ENCODE measurements around the gene POP7. TPM values are rescaled to one million over a fixed set of nuclear protein-coding genes. Genes with fewer than 3 reads are reported as not detected.

The POP7 gene
- total RNA-seq, 2 donors from 2014 or later = 17.1 to 20.8 TPM

GRCh38 chr7:100682991-100683658, 22.8 kb upstream of the POP7 start:
- ATAC-seq = no peak
- intact Hi-C loops (cut with DNase I) = loop anchor here (10.0 kb wide), 1 partner anchor 208 kb away; the partner anchor contains the start of gene TSC22D4
- WGBS, 2 donors = 86 to 98% methylated on average over 11 to 28 of the region's 28 CpGs
- Histone ChIP-seq H3K9me3 (no peaks in the 10 kb centered on the region), H3K27me3 (no peaks in the 10 kb centered on the region), H3K36me3 (replicated peaks in 1 of 2; ENCODE audit: insufficient read depth in 1 of 2, low read depth in 2 of 2) (peaks cover 18 to 66% of the 10 kb centered on the region in 2 donors), H3K4me1 (peaks cover 4% of the 10 kb centered on the region), H3K27ac (no peak overlapping the region), H3K4me3 (no peak overlapping the region)
- TF ChIP-seq CTCF (IDR thresholded peaks at IDR 0.05) = no peak
- no peak for TF ChIP-seq POLR2A (IDR thresholded peaks at IDR 0.05)
- peak in 1 of 4 donors; percentile 16 for DNase-seq

GRCh38 chr7:100683659-100684533, 22.0 kb upstream of the POP7 start:
- no peak for ATAC-seq
- TF ChIP-seq POLR2A (IDR thresholded peaks at IDR 0.05) = no peak
- no peak for TF ChIP-seq CTCF (IDR thresholded peaks at IDR 0.05)
- Histone ChIP-seq H3K4me3 (no peak overlapping the region), H3K36me3 (replicated peaks in 1 of 2; ENCODE audit: insufficient read depth in 1 of 2, low read depth in 2 of 2) (peaks cover 15 to 60% of the 10 kb centered on the region in 2 donors), H3K4me1 (peaks cover 12% of the 10 kb centered on the region), H3K27ac (no peak overlapping the region), H3K27me3 (no peaks in the 10 kb centered on the region), H3K9me3 (no peaks in the 10 kb centered on the region)
- intact Hi-C loops (cut with DNase I) = loop anchor here (10.0 kb wide), 1 partner anchor 209 kb away; the partner anchor contains the start of gene TSC22D4
- DNase-seq = no peak
- 90 to 91% methylated on average over 2 to 36 of the region's 37 CpGs for WGBS, 2 donors

GRCh38 chr7:100684534-100685042, 21.3 kb upstream of the POP7 start:
- Histone ChIP-seq H3K27ac (no peak overlapping the region), H3K36me3 (replicated peaks in 1 of 2; ENCODE audit: insufficient read depth in 1 of 2, low read depth in 2 of 2) (peaks cover 15 to 54% of the 10 kb centered on the region in 2 donors), H3K9me3 (no peaks in the 10 kb centered on the region), H3K27me3 (no peaks in the 10 kb centered on the region), H3K4me3 (no peak overlapping the region), H3K4me1 (peaks cover 16% of the 10 kb centered on the region)
- 92 to 98% methylated on average over 12 to 16 of the region's 16 CpGs for WGBS, 2 donors
- intact Hi-C loops (cut with DNase I) = loop anchor here (10.0 kb wide), 1 partner anchor 210 kb away; the partner anchor contains the start of gene TSC22D4
- ATAC-seq (no peak), DNase-seq (no peak)
- no peak for TF ChIP-seq CTCF (IDR thresholded peaks at IDR 0.05)
- no peak for TF ChIP-seq POLR2A (IDR thresholded peaks at IDR 0.05)

- Histone ChIP-seq H3K4me3 (no peak overlapping the region), H3K27ac (no peak overlapping the region), H3K36me3 (replicated peaks in 1 of 2; ENCODE audit: insufficient read depth in 1 of 2, low read depth in 2 of 2) (peaks cover 15 to 54% of the 10 kb centered on the region in 2 donors), H3K4me1 (peaks cover 20% of the 10 kb centered on the region), H3K9me3 (no peaks in the 10 kb centered on the region), H3K27me3 (no peaks in the 10 kb centered on the region)
- no peak for DNase-seq
- TF ChIP-seq POLR2A (IDR thresholded peaks at IDR 0.05) = no peak
- TF ChIP-seq CTCF (IDR thresholded peaks at IDR 0.05) = no peak
- no peak for ATAC-seq
- intact Hi-C loops (cut with DNase I) = loop anchor here (10.0 kb wide), 1 partner anchor 210 kb away; the partner anchor contains the start of gene TSC22D4
- WGBS, 2 donors = 91 to 92% methylated on average over 14 to 18 of the region's 18 CpGs
Measured at GRCh38 chr7:100685049-100685605, 20.8 kb upstream of the POP7 start.
